HUDEP-2 (cell line): ENCODE results near the gene RNASEH1.

Experiments used
- DNase-seq, 76 experiments: peaks; one replicate each; lab custom pipeline; 2025; ENCODE audit not compliant: unreplicated experiment in 76 of 76; lab: John Stamatoyannopoulos, UW

Gene RNASEH1

DNA sequence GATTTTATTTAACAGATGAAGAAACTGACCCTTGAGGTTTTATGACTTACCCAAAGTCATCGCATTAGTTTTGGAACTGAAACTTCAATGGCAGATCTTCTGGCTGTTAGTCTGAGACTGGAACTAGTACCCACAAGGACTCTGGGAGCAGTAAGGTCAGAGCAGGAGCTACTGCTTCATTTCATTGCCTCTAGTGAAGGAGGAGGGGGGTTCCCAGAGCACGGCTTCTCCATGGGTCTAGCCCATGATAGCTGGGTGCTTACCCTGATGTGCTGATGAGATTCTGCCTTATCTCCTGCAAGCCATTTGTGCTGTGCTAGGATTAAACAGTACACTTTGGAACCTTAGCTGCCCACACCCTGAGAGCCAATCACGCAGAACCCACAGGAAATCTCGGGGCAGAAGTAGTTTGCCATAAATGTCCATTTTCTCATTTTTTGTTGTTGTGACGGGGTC is 5.4 kb upstream of the RNASEH1 start:
- peak in 36 of 76 experiments; percentile 1 to 62 (median 18) for DNase-seq

DNA sequence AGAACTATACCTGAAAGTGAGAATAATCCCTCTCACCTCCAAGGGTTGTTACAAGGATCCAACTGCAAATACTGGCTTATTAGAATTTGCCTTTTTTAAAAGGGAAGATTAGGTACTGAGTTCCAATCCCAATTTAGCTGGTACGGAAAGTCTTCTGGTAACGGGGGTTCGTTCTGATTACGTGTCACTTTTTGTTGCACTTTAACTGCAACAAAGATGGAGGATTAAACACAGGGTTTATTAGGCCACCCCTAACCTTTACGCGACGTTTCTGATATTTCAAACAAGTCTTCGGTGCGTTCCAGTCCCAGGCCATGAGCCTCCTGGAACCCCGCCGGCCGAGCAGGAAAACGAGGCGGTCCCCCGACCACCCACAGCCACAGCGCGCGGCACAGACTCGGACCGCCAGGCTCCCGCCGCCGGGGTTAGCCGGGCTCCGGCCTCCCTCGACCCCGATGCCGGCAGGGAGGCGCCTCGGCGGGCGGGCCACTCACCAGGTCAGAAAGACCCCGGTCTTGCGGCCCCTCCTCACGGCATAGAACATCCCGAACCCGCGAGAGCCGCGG is 411 bp downstream of the RNASEH1 start:
- DNase-seq: peak in 1 of 76 experiments; percentile 8

DNA sequence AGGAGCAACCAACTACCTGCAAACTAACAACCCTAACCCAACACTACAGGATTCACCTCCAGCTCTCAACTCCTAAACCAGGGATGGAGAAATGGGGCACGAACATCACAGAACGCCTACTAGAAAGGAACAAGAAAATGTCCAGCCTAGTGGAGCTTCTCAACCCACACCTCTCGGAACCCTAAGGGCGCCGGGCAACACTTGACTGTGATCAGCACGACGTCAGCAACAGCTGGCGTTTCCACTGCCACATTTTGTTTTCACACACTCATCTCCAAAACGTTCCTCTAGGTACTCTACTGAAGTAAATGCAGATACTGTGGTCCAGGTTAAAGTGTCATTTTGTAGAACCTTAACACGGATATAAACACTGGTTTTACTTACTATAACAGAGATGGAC is 4.2 kb downstream of the RNASEH1 start:
- no peak for DNase-seq

DNA sequence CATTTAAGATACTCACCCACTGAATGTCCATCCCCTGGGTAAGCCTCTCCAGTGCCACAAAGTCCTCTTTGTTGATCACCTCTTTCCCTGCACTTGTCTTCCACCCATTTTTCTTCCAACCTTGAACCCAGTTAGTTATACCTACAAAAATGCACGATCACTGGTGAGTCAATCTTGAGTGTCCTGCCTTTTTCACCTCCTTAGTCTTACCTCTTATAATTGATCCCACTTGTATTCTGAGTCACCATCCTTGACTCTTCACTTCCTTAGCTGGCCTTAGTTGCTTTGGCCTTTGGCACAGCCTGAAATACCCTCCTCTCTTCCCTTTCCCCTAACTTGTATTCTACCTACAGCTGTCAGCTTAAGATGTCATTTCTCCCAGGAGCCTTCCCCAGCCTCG is 10.2 kb downstream of the RNASEH1 start:
- no peak for DNase-seq

DNA sequence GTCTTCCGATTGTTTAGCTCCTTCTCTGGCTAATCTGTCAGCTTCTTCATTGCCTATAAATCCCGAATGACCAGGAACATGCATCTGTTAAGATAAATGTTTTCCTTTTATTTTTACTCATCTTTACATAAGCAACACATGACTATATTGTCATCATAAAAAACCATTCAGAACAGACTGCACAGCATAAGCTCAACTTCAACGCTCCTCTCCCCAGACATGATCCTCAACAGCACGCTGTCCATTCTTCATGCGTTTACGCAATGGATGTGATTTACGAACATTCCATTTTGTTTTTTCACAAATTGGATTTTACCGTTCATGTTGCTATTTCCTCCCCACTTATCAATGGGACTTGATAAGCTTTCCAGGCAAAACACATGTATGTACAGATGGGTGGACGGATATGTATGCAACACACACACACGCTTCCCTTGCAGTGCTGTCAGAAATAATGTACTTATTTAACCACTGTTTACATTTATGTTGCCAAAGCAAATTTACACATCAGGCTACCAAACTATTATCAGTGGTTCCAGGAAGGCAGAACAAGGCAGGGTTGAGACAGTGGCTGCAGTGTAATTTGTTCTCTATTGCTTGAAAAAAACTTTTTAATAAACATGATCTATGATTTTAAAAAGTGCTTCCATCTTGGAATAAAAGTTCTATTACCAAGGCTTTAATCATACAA is 12.2 kb downstream of the RNASEH1 start:
- no peak for DNase-seq

DNA sequence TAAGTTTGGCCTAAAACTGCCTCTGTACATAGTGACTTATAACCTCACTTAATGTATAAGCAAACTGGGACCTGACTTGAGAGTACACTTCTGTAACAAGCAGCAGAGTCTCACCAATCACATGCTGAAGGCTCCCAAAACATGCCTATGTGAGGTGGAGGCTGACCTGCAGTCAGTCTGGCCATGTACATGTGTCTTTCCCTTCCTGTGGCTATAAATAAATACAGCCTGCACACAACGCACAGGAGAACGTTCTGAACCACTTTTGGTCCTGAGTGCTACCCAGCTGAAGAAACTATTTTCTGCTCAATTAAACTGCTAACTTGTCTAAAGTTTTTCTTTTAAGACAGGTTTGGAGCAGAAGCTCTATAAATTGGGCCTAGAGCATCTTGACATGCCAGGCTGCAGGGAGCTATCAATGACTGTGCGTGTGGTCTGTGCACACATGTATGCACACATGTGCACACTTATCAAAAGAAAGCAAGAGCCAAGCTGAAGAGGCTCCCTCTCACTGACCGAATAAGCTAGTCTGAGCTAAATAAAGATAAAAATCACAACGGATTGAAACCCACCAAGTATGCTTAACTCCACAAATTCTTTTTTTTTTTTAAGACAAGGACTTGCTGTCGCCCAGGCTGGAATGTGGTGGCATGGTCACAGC is 15.0 kb downstream of the RNASEH1 start:
- DNase-seq: no peak

DNA sequence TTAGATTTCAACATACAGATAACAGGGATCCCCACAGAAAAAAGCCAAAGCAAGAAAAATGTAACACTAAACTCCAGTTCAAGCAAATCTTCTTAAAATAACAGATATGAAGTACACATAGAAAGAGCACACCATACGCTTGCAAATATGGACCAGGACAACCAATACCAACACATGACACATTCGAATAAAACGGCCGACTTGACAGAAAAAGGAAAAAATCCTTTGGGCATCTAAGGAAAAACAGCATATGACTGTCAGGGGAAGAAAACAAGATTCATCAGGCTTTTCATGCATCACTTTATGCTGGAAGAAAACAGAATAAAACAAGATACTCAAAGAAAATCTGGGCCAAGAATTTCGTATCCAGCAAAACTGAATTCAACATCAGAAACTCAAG is 16.0 kb downstream of the RNASEH1 start:
- no peak for DNase-seq

DNA sequence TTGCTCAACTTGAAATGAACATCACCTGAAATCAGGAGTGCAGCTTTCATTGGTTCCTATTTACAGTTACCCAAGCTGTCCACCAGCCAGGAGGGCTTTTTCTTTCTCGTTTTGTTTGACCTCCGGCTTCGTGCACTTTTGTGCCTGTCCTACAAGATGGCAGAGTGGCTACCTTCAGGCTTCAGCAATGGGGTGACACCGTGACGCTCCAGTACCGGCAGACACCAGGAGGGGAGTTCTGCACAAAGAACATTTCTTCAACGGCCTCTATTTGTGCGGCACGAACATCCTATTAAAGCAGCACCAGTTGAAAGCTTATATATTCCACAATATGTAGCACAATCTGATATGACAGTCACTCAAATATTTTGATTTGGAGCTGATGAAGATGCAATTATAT is 18.3 kb downstream of the RNASEH1 start:
- no peak for DNase-seq

DNA sequence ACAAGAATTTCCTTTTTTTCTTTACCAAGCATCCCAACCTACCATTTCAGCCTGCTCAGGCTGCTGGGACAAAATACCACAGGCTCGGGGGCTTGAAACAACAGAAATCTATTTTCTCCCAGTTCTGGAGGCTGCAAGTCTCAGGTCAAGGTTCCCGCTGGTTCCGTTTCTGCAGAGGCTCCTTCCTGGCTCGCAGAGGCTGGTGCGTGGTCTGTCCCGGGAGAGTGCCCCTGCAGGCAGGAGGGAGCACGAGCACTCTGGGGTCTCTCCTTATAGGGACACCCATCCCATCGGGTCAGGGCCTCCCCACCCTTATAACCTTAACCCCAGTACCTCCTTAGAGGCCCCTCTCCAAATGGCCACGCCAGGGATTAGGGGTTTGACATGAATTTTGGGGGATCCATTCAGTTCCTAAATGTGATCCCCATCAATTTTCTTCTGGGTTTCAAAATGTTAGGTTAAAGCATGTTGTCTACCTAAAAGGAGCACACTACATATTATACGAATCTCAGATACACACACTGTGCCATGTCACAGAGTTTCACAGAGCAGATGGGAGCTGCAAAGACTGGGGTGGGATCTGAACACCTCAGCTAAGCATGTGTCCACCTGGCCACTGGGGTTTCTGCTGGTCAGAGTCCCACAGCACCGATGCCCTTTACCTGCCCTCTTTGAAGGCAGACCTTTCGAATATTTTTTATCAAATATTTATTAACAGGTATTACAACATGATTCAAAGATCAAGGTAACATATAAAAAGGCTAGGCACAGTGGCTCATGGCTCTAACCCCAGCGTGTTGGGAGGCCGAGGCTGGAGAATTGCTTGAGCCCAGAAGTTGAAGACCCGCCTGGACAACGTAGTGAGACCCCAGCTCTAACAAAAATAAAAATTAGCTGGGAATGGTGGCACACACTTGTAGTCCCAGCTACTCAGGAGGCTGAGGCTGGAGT is 21.2 kb downstream of the RNASEH1 start:
- DNase-seq: no peak

DNA sequence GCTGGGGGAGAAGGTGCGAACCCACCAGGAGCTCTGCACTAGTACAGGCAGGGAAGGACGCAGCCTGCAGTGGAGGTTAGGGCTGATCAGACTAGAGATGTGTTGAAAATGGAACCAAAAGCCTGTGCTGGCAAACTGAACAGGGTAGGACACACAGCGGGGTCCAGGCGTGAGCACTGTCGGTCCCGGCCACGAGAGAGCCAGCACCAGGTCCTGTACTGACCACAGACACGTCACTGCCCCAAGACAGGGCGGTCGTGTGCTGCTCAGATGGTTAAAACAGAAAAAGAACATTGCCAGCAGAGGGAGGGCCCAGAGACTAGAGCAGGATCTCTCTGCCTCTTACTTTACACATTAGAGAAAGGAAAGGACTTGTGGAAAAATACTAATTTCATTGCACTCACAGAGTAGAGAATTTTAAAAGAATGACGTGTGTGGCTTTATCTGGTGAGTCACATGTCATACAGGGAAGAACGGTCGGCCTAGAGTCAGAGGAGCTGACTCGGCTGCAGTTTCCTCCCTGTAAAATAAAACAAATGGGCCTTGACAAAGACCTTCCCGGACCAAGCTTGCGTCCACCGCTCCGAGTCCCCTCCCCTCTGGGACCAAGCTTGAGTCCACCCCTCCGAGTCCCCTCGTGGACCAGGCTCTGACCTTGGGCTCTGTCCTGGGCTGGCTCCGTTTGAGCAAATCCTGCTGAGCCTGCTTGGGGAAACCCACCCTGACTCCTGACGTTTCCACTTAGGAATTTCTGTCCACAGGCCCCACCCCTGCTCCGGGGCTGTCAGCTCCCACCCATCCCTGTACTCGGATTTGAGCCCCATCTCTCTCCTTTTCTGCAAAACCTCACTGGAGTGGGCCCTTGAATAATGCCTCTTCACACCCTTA is 22.1 kb downstream of the RNASEH1 start:
- peak in 3 of 76 experiments; percentile 5 to 16 (median 11) for DNase-seq

DNA sequence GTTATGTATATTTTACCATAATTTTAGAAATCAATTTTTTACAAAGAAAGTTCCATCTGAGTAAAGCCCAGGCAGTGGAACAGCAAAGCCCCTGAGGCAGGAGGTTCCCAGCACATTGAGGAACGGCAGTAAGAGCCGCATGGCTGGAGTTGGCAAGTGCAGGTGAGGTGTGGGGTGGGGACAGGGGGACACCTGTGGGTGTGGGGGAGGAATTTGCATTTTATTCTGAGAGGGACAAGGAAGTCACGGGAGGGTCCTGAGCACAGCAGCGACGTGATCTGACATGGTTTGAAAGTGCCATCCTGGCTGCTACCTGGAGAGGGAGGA is 22.7 kb downstream of the RNASEH1 start:
- no peak for DNase-seq

DNA sequence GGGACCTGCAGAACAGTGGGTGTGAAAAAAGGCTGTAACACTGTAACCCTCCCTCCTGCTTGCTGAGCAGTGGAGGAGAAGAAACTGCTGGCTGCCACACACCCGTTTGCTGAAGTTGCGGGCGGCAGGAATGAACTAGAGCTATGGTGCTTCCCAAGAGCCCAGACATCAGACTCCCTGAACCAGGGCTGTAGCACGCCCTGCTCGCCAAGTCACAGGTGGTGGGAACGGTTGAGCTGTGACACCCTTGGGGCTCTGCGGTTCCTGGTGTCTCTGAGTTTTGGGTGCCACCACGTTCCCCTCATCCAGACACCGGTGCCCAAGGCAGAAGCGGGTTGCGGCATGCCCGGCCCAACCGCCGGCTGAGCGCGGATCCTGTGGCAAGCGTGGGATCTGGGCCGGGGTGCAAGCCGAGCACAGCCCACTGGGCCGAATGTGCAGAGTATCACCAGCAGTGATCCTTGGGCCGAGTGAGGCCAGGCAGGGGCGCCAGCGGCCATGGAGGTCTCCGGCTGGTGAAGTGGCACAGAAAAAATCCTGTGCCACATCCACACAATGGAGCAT is 23.8 kb downstream of the RNASEH1 start:
- no peak for DNase-seq

DNA sequence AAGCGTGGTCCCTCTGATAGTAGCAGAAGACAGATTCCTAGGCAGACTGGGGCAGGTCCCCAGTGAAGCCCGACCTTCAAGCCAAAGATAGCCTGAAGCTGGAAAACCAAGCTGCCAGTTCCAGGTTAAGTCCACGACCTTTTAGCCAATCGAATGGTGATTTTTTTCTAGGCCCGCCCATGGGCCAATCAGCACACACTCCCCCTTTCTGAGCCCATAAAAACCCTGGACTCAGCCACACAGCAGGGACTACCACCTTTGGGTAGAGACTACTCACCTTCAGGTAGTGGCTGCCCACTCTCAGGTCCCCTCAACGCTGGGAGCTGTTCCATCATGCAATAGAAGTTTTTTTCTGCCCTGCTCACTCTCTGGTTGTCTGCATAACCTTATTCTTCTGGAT is 24.3 kb downstream of the RNASEH1 start:
- DNase-seq: no peak

DNA sequence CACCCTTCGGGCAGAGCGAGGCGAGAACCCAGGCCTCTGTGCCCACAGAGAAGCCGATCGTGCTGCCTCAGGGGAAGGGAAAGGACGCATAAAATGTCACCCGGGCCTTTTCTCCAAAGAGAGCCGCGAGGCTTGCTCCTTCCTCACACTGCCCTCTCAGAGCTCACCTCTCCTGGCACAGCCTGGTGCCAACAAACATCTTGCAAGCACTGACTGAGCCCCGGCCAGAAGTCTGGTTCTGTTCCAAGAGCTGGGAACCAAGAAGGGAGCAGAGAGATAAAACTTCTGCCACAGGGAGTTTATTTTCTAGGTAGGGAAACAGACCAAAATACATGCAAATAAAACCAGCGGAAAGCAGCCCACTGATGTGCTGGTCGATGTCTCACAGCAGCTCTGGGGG is 25.2 kb downstream of the RNASEH1 start:
- DNase-seq: no peak

DNA sequence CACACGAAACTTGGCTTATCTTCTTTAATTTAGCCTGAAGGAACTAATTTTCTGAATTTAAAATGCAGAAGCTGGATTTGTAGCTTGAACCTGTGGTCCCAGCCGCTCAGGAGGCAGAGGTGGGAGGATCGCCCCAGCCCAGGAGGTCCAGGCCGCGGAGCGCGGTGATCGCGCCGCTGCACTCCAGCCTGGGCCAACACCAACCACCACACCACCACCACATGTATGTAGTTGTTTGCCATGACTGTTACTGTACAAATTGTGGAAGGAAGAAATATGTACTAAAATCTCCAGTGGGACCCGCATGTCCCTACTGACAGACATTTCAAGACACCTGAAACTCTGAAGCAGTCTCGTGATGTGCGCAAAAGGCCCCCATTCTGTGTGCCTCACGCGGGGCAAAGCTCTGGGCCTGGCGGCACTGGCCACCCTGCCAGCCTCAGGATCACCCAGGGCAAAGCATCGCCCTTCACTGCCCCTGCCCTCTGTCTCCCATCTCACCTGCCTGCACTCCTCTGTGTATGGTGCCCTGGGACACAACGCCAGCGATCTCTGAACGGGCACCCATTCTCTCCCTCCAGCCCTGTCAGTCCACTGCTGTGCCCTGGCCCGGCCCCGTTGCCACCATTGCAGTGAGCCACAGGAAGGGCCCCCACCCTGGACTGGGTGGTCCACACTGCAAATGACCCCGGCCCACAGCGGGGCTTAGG is 28.7 kb downstream of the RNASEH1 start:
- no peak for DNase-seq

DNA sequence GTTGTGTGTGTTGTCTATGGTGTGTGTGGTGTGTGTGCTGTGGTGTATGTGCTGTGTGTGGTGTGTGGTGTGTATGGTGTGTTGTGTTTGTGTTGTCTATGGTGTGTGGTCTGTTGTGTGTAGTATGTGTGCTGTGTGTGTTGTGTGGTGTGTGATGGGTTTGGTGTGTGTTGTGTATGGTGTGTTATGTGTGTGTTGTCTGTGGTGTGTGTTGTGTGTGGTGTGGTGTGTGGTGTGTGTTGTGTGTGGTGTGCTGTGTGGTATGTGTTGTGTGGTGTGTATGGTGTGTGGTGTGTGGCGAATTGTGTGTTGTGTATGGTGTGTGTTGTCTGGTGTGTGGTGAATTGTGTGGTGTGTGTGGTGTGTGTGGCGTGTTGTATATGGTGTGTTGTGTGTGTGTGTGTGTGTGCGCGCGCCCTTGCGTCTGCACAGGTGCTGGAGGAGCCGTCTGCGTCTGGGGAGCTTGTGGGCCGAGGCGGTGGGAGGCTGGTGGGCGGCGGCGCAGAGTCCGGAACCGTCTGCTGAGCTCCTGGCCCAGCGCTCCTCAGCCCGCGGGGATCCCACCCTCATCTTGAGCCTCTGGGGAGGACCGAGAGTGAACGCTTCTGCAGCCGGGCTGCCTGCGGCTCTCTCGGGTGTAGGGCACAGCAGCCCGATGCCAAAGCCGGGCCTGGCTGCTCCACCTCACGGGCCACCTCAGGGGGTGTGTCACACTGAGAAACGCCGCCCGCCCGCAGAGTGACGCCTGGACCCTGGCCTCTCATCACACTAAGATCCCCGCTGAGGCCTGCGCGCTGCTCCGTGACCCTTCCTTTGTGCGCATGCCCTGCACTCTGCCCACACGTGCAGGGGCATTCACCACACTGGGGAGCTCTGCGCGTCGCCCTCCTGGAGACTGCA is 30.0 kb downstream of the RNASEH1 start:
- no peak for DNase-seq

DNA sequence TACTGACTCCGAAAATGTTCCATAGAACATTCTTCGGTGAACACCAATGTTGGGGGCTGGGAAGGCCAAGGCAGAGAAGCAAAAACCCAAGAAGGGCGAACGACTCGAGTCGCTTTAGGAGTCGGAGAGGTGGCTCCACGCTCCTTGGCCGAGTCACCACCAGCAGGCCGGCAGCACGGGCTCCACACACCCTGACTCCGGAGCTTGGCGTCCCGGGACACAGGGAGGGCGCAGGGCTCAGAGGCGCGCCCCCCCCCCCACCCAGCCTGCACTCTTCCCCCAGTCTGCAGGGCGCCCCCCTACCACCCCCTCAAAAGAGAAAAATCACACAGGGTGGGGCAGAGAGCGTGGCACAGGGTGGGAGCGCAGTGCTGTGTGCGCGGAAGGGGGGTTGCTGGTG is 31.3 kb downstream of the RNASEH1 start:
- DNase-seq: no peak

DNA sequence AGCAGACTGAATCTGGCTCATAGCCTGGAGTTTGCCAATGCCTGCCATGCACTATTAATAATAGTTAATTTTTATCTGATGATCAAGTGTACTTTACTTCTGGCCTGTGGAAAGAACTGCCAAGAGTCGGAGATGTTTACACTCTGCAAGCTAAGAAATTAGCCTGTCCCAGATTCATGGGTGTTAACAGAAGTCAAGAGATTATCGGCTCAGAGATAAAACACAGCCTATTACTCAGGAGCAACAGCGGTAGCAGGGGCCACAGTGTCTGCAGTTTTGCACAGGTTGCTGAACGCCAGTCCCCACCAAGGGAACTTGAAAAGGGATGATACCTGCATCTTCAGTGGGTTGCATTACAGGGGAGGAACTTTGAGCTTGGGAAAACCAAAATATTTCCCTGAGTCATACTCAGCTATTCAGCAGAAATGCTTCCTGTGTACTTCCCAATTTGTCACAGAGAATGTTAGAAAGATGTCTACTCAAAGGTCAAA is 34.5 kb downstream of the RNASEH1 start:
- DNase-seq: peak in 1 of 76 experiments; percentile 9
